Left renal cortex interstitium (tissue), 4 donors: Measurements from ENCODE around the gene B4GALNT3. TPM values are rescaled to one million over a fixed set of nuclear protein-coding genes. Genes with fewer than 3 reads are reported as not detected.

Experiments used
- DNase-seq, 4 donors: peaks; one replicate each; pipeline ENCODE4 v3.0.0-alpha.2; 2013; ENCODE audit warnings: low read depth in 4 of 4, low spot score in 2 of 4, missing footprints in 1 of 4
- polyA plus RNA-seq, 4 donors: library from polyadenylated mRNA; unstranded; fragments of 120-200 nt; gene quantifications; one replicate each; pipeline ENCODE4 v1.2.1, GENCODE V29; 2013; ENCODE audit not compliant: insufficient read length in 4 of 4

Gene B4GALNT3
- polyA plus RNA-seq, 4 donors: 13.6 to 24.0 (median 17.3) TPM

GRCh38 chr12:466762-467161 is 7.0 kb downstream of the B4GALNT3 start:
- no peak for DNase-seq

- no peak for DNase-seq
Observed at GRCh38 chr12:467591-467990, 7.9 kb downstream of the B4GALNT3 start.

GRCh38 chr12:468671-469389 is 9.1 kb downstream of the B4GALNT3 start:
- no peak for DNase-seq

GRCh38 chr12:470133-470532 is 10.4 kb downstream of the B4GALNT3 start:
- no peak for DNase-seq

- no peak for DNase-seq
Observed at GRCh38 chr12:473198-473597, 13.5 kb downstream of the B4GALNT3 start.

- DNase-seq: no peak
Observed at GRCh38 chr12:473863-474577, 14.3 kb downstream of the B4GALNT3 start.

GRCh38 chr12:475286-475685 is 15.5 kb downstream of the B4GALNT3 start:
- DNase-seq: no peak

GRCh38 chr12:479161-479560 is 19.4 kb downstream of the B4GALNT3 start:
- DNase-seq: no peak

GRCh38 chr12:480831-481816 is 21.4 kb downstream of the B4GALNT3 start:
- no peak for DNase-seq

GRCh38 chr12:482061-482460 is 22.3 kb downstream of the B4GALNT3 start:
- no peak for DNase-seq

GRCh38 chr12:484096-484495 is 24.4 kb downstream of the B4GALNT3 start:
- DNase-seq: no peak

- no peak for DNase-seq
Observed at GRCh38 chr12:490260-490659, 30.5 kb downstream of the B4GALNT3 start.

- DNase-seq: no peak
Observed at GRCh38 chr12:495466-495865, 35.7 kb downstream of the B4GALNT3 start.

- no peak for DNase-seq
Observed at GRCh38 chr12:496736-497135, 37.0 kb downstream of the B4GALNT3 start.

GRCh38 chr12:497501-498160 is 37.9 kb downstream of the B4GALNT3 start:
- DNase-seq: no peak

- no peak for DNase-seq
Observed at GRCh38 chr12:499837-500458, 40.2 kb downstream of the B4GALNT3 start.

GRCh38 chr12:501722-502447 is 42.1 kb downstream of the B4GALNT3 start:
- no peak for DNase-seq

- DNase-seq: no peak
Observed at GRCh38 chr12:503111-503761, 43.5 kb downstream of the B4GALNT3 start.

GRCh38 chr12:505221-505620 is 45.5 kb downstream of the B4GALNT3 start:
- DNase-seq: no peak
